Neuronal stem cell (in vitro differentiated cells): ENCODE measurements around the gene RPS6KA2.

ENCODE experiments used
- DNase-seq: peaks from one replicate; pipeline ENCODE4 v3.0.0-alpha.2; 2013; ENCODE audit warnings: low spot score
- H2AFZ ChIP-seq: one replicate; pipeline ENCODE4 v1.6.1; 2013; ENCODE audit warnings: mild to moderate bottlenecking, low read length, inconsistent platforms
- H2AK5ac ChIP-seq: 2 replicates; pipeline ENCODE4 v1.6.1; 2013; ENCODE audit warnings: low read depth, mild to moderate bottlenecking, inconsistent platforms, low read length, moderate library complexity, mixed read lengths
- H2BK120ac ChIP-seq: 2 replicates; pipeline ENCODE4 v1.6.1; 2013; ENCODE audit warnings: low read depth, mild to moderate bottlenecking, inconsistent platforms, low read length, moderate library complexity, mixed read lengths
- H2BK12ac ChIP-seq: one replicate; pipeline ENCODE4 v1.6.1; 2013; ENCODE audit warnings: low read length, inconsistent platforms
- H2BK15ac ChIP-seq: 2 replicates; pipeline ENCODE4 v1.6.1; 2013; ENCODE audit warnings: mild to moderate bottlenecking, low read length, inconsistent platforms, mixed read lengths
- H2BK5ac ChIP-seq: one replicate; pipeline ENCODE4 v1.6.1; 2013; ENCODE audit warnings: inconsistent platforms, mild to moderate bottlenecking, low read length, moderate library complexity
- H3K14ac ChIP-seq: one replicate; pipeline ENCODE4 v1.6.1; 2013; ENCODE audit warnings: low read length, inconsistent platforms
- H3K18ac ChIP-seq: 2 replicates; pipeline ENCODE4 v1.6.1; 2013; ENCODE audit warnings: low read length, inconsistent platforms
- H3K23ac ChIP-seq: 2 replicates; pipeline ENCODE4 v1.6.1; 2013; ENCODE audit warnings: low read depth, mild to moderate bottlenecking, mixed read lengths, low read length, inconsistent platforms; ENCODE audit not compliant: poor library complexity
- H3K27ac ChIP-seq: replicated peaks from 3 replicates; pipeline ENCODE4 v1.5.1; 2013; ENCODE audit warnings: low read length, inconsistent platforms
- H3K27me3 ChIP-seq, 3 experiments: 2 replicates each; pipeline ENCODE4 v1.6.1; 2013; ENCODE audit warnings: low read length in 3 of 3, mild to moderate bottlenecking in 2 of 3, inconsistent platforms in 1 of 3, low read depth in 1 of 3, mixed read lengths in 1 of 3, moderate library complexity in 1 of 3; ENCODE audit not compliant: control insufficient read depth in 3 of 3, insufficient read depth in 3 of 3
- H3K36me3 ChIP-seq, 2 donors: replicated peaks in 1 of 2; 2 replicates each; pipeline ENCODE4 v1.6.1; 2013; ENCODE audit warnings: low read length in 2 of 2; ENCODE audit not compliant: control insufficient read depth in 2 of 2, insufficient read depth in 2 of 2
- H3K4ac ChIP-seq: 2 replicates; pipeline ENCODE4 v1.6.1; 2013; ENCODE audit warnings: inconsistent platforms, mild to moderate bottlenecking, low read length, moderate library complexity
- H3K4me1 ChIP-seq, 2 donors: 1 replicate in 1 of 2; 2 replicates in 1 of 2; pipeline ENCODE4 v1.6.1; 2013; ENCODE audit warnings: low read length in 2 of 2, low read depth in 1 of 2; ENCODE audit not compliant: control insufficient read depth in 2 of 2, insufficient read depth in 1 of 2
- H3K4me2 ChIP-seq: one replicate; pipeline ENCODE4 v1.6.1; 2013; ENCODE audit warnings: mild to moderate bottlenecking, low read length, inconsistent platforms; ENCODE audit not compliant: insufficient read depth, poor library complexity, severe bottlenecking
- H3K4me3 ChIP-seq, 2 donors: 2 replicates each; pipeline ENCODE4 v1.5.1; 2013; ENCODE audit warnings: low read length in 2 of 2, mild to moderate bottlenecking in 2 of 2, inconsistent platforms in 1 of 2, moderate library complexity in 1 of 2
- H3K79me1 ChIP-seq: one replicate; pipeline ENCODE4 v1.6.1; 2013; ENCODE audit warnings: low read depth, mild to moderate bottlenecking, inconsistent platforms, low read length, moderate library complexity
- H3K9ac ChIP-seq: one replicate; pipeline ENCODE4 v1.6.1; 2013; ENCODE audit warnings: mild to moderate bottlenecking, low read depth, low read length, inconsistent platforms; ENCODE audit not compliant: poor library complexity
- H3K9me3 ChIP-seq, 2 donors: replicated peaks in 1 of 2; 2 replicates each; pipeline versions ENCODE3 to v1.6.1; 2013; ENCODE audit warnings: low read length in 2 of 2, mild to moderate bottlenecking in 2 of 2, inconsistent platforms in 1 of 2, low read depth in 1 of 2, mixed read lengths in 1 of 2, moderate library complexity in 1 of 2; ENCODE audit not compliant: control insufficient read depth in 2 of 2, insufficient read depth in 1 of 2
- H4K8ac ChIP-seq: one replicate; pipeline ENCODE4 v1.6.1; 2013; ENCODE audit warnings: low read depth, mild to moderate bottlenecking, inconsistent platforms, low read length, moderate library complexity
- H4K91ac ChIP-seq: one replicate; pipeline ENCODE4 v1.6.1; 2013; ENCODE audit warnings: low read length, low read depth, mild to moderate bottlenecking, inconsistent platforms; ENCODE audit not compliant: poor library complexity
- WGBS, 2 donors: extraction: QIAGEN DNeasy Blood & Tissue Kit; methylation state at CpG; one replicate each; pipeline ENCODE4 v1.1.7; 2013; ENCODE audit warnings: missing lambda C conversion rate in 2 of 2, mixed read lengths in 1 of 2; ENCODE audit not compliant: insufficient read length in 2 of 2, insufficient replicate concordance in 1 of 2; ENCODE audit errors: extremely low coverage in 2 of 2; 5-methylcytosine and 5-hydroxymethylcytosine counted together

Gene RPS6KA2

GRCh38 chr6:166553563-166554271 is 73.3 kb downstream of the RPS6KA2 start:
- Histone ChIP-seq H3K4ac (no peak overlapping the region), H2AFZ (no peak overlapping the region), H3K4me1 (peaks cover 21 to 25% of the 10 kb centered on the region in 2 donors), H3K4me2 (no peak overlapping the region), H3K9me3 (peaks cover 0 to 31% of the 10 kb centered on the region in 2 donors), H3K4me3 (no peak overlapping the region), H4K8ac (no peak overlapping the region), H3K18ac (no peak overlapping the region), H2BK120ac (no peak overlapping the region), H4K91ac (no peak overlapping the region), H3K23ac (no peak overlapping the region), H3K36me3 (peaks cover 0 to 2% of the 10 kb centered on the region in 2 donors), H2BK5ac (no peak overlapping the region), H3K27ac (no peak overlapping the region), H3K79me1 (peaks cover 3% of the 10 kb centered on the region), H2AK5ac (no peak overlapping the region), H3K14ac (no peak overlapping the region), H3K27me3 (no peaks in the 10 kb centered on the region), H3K9ac (no peak overlapping the region), H2BK15ac (no peak overlapping the region), H2BK12ac (no peak overlapping the region)
- no peak for DNase-seq
- no CpG with 5 or more reads among the region's 13 CpGs for WGBS, 2 donors

- H4K8ac ChIP-seq, result no peak overlapping the region
- H2BK120ac ChIP-seq, result no peak overlapping the region
- peaks cover 0 to 31% of the 10 kb centered on the region in 2 donors for H3K9me3 ChIP-seq
- no peak overlapping the region for H2BK5ac ChIP-seq
- H3K36me3 ChIP-seq, result peaks cover 0 to 2% of the 10 kb centered on the region in 2 donors
- no peak overlapping the region for H3K4me2 ChIP-seq
- no peak overlapping the region for H3K27ac ChIP-seq
- H3K23ac ChIP-seq, result no peak overlapping the region
- no peak overlapping the region for H2AK5ac ChIP-seq
- H2AFZ ChIP-seq, result no peak overlapping the region
- peaks cover 21 to 25% of the 10 kb centered on the region in 2 donors for H3K4me1 ChIP-seq
- no peak overlapping the region for H3K14ac ChIP-seq
- no peaks in the 10 kb centered on the region for H3K27me3 ChIP-seq
- H3K9ac ChIP-seq, result no peak overlapping the region
- no peak overlapping the region for H2BK12ac ChIP-seq
- H4K91ac ChIP-seq, result no peak overlapping the region
- no peak overlapping the region for H2BK15ac ChIP-seq
- H3K79me1 ChIP-seq, result peaks cover 3% of the 10 kb centered on the region
- H3K18ac ChIP-seq, result no peak overlapping the region
- H3K4me3 ChIP-seq, result no peak overlapping the region
- H3K4ac ChIP-seq, result no peak overlapping the region
- no peak for DNase-seq
- WGBS, 2 donors, result no CpG with 5 or more reads among the region's 7 CpGs
These were observed 74.5 kb downstream of the RPS6KA2 start for GRCh38 chr6:166552600-166552999.

- H3K27me3 ChIP-seq, result no peaks in the 10 kb centered on the region
- H4K8ac ChIP-seq, result no peak overlapping the region
- H3K79me1 ChIP-seq, result peaks cover 1% of the 10 kb centered on the region
- H3K36me3 ChIP-seq, result peaks cover 0 to 2% of the 10 kb centered on the region in 2 donors
- no peak overlapping the region for H3K9ac ChIP-seq
- H2BK12ac ChIP-seq, result no peak overlapping the region
- no peak overlapping the region for H2BK5ac ChIP-seq
- no peak overlapping the region for H3K18ac ChIP-seq
- no peak overlapping the region for H3K27ac ChIP-seq
- H3K4me2 ChIP-seq, result no peak overlapping the region
- no peak overlapping the region for H3K14ac ChIP-seq
- H2BK15ac ChIP-seq, result no peak overlapping the region
- H3K23ac ChIP-seq, result no peak overlapping the region
- WGBS, 2 donors, result no CpG with 5 or more reads among the region's 16 CpGs
- H3K4ac ChIP-seq, result no peak overlapping the region
- no peak for DNase-seq
- H3K9me3 ChIP-seq, result peaks cover 0 to 29% of the 10 kb centered on the region in 2 donors
- H2AFZ ChIP-seq, result no peak overlapping the region
- H3K4me1 ChIP-seq, result peaks cover 21 to 23% of the 10 kb centered on the region in 2 donors
- no peak overlapping the region for H2BK120ac ChIP-seq
- H4K91ac ChIP-seq, result no peak overlapping the region
- no peak overlapping the region for H3K4me3 ChIP-seq
- no peak overlapping the region for H2AK5ac ChIP-seq
These were observed 75.1 kb downstream of the RPS6KA2 start for GRCh38 chr6:166551754-166552495.

GRCh38 chr6:166546653-166547052 is 80.4 kb downstream of the RPS6KA2 start:
- no CpG with 5 or more reads among the region's 6 CpGs for whole genome bisulfite sequencing, 2 donors
- Histone ChIP-seq H4K91ac (no peak overlapping the region), H3K4me3 (no peak overlapping the region), H2BK15ac (no peak overlapping the region), H3K9me3 (peaks cover 0 to 28% of the 10 kb centered on the region in 2 donors), H4K8ac (no peak overlapping the region), H2AK5ac (no peak overlapping the region), H3K23ac (no peak overlapping the region), H3K79me1 (no peaks in the 10 kb centered on the region), H3K4ac (no peak overlapping the region), H3K36me3 (peaks cover 0 to 9% of the 10 kb centered on the region in 2 donors), H2BK5ac (no peak overlapping the region), H3K27me3 (no peaks in the 10 kb centered on the region), H3K27ac (no peak overlapping the region), H3K4me1 (peaks cover 0 to 1% of the 10 kb centered on the region in 2 donors), H3K18ac (no peak overlapping the region), H3K4me2 (no peak overlapping the region), H2BK120ac (no peak overlapping the region), H3K14ac (no peak overlapping the region), H3K9ac (no peak overlapping the region), H2AFZ (no peak overlapping the region), H2BK12ac (no peak overlapping the region)
- DNase-seq, result no peak
